ENCODE measurements around the gene TOX2. TPM values are rescaled to one million over a fixed set of nuclear protein-coding genes. Genes with fewer than 3 reads are reported as not detected.

Gene TOX2
- total RNA-seq, 1 donor from 2014 or later, result 4.8 TPM

DNA sequence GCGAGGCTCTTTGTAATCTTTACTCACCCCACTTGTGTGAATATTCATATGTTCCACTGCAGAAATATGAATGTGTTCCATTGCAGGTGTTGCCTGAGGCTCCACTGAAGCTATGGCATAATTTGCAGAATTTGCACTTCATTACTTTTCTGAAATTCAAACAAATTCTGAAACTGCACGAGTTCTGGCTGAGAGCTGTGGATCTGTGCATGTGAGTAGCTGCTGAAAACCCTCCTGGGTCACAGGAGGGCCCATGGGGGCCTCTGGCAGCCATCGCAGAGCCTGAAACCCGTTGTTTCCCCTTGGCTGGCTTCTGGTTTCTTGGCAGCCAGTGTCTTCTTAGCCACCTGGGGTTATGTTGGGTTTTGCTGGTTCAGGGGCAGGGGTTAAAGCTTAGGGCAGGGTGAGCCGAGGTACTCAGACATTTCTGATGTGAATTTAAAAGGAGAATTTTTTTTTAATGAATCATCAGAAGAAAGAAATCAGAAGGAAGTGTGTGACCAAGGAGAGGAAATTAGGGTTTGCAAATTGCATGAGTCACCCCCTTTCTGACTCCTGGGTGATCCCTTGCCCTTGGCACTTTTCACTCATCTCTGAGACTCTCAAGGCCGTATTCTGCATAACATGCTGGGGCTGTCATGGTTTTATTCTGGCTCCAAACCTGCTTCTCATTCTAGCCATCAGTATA lies 40.6 kb downstream of the TOX2 start:
- ChIA-PET CTCF (interaction anchor here (0.8 kb wide), 1 partner anchor 205 kb away, joined by 3 read pairs; no protein-coding TSS in a partner anchor), POLR2A (interaction anchor here (0.5 to 1.9 kb wide), 3 partner anchors 11 to 198 kb away, joined by 3 to 9 read pairs (median 4); no protein-coding TSS in a partner anchor)
- DNase-seq (peak; percentile 33), ATAC-seq (ENCODE audit: low read depth) (peak; percentile 81)
- intact Hi-C loops (cut with micrococcal nuclease), result loop anchor here (1.0 to 5.0 kb wide), 3 partner anchors 13 to 204 kb away; no protein-coding TSS in a partner anchor
- TF ChIP-seq, protein P1, sequence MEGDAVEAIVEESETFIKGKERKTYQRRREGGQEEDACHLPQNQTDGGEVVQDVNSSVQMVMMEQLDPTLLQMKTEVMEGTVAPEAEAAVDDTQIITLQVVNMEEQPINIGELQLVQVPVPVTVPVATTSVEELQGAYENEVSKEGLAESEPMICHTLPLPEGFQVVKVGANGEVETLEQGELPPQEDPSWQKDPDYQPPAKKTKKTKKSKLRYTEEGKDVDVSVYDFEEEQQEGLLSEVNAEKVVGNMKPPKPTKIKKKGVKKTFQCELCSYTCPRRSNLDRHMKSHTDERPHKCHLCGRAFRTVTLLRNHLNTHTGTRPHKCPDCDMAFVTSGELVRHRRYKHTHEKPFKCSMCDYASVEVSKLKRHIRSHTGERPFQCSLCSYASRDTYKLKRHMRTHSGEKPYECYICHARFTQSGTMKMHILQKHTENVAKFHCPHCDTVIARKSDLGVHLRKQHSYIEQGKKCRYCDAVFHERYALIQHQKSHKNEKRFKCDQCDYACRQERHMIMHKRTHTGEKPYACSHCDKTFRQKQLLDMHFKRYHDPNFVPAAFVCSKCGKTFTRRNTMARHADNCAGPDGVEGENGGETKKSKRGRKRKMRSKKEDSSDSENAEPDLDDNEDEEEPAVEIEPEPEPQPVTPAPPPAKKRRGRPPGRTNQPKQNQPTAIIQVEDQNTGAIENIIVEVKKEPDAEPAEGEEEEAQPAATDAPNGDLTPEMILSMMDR (IDR thresholded peaks at IDR 0.05), result no peak
- Mint-ChIP-seq H3K4me1 (peaks cover 41% of the 10 kb centered on the region), H3K27ac (peak overlapping the region; percentile 69), H3K9me3 (peaks cover 5% of the 10 kb centered on the region), H3K36me3 (ENCODE audit: low read depth) (no peaks in the 10 kb centered on the region), H3K27me3 (no peaks in the 10 kb centered on the region), H3K4me3 (no peak overlapping the region)

DNA sequence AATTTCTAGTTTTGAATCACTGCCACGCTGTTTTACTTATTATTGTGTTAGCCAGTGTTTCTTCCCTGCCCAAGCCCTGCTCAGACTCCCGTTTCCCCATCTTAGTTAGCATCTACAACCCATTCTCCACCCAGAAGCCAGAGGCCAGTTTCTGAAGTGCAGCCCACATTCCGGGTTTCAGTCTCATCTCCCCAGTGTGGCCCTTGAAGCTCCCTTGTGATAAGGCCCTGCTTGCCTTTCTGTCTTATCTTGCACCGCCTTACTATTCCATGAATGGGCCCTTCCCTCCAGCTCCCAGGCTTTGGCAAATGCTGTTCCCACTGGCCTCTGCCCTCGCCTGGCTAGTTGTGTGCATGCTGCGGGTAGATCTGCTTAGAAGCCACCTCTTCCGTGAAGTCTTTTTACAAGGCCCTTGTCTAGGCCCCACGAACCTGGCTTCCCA lies 41.1 kb downstream of the TOX2 start:
- Mint-ChIP-seq H3K4me3 (no peak overlapping the region), H3K27me3 (no peaks in the 10 kb centered on the region), H3K9me3 (peaks cover 5% of the 10 kb centered on the region), H3K36me3 (ENCODE audit: low read depth) (no peaks in the 10 kb centered on the region), H3K27ac (peak overlapping the region; percentile 69), H3K4me1 (peaks cover 35% of the 10 kb centered on the region)
- ChIA-PET CTCF (interaction anchor here (0.8 kb wide), 1 partner anchor 206 kb away, joined by 3 read pairs; no protein-coding TSS in a partner anchor), POLR2A (interaction anchor here (0.7 to 1.2 kb wide), 2 partner anchors 11 to 17 kb away, joined by 4 to 5 read pairs; no protein-coding TSS in a partner anchor)
- intact Hi-C loops (cut with micrococcal nuclease), result loop anchor here (1.0 to 5.0 kb wide), 3 partner anchors 13 to 204 kb away; no protein-coding TSS in a partner anchor
- TF ChIP-seq, protein P1 (IDR thresholded peaks at IDR 0.05), result no peak
- peak; percentile 9 for ATAC-seq (ENCODE audit: low read depth)
- no peak for DNase-seq

DNA sequence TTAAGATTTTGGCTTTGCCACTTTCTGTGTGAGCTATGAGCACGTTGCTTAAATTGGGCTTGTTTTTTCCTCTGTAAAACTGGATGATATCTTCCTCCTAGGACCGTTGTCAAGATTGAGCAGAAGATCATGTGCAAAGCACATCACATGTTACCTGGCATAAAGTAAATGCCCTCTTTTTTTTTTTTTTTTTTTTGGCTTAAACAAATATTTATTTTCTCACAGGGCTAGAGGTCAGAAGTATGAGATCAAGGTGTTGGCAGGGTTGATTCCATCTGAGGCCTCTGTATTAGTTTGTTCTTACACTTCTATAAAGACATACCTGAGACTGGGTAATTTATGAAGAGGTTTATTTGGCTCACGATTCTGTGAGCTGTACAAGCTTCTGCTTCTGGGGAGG lies 42.7 kb downstream of the TOX2 start:
- Mint-ChIP-seq H3K4me3 (no peak overlapping the region), H3K4me1 (peaks cover 35% of the 10 kb centered on the region)
- POLR2A ChIA-PET, result no interaction called here

GRCh38 chr20:43958626-43959025 lies 44.0 kb downstream of the TOX2 start:
- no peaks in the 10 kb centered on the region for H3K36me3 Mint-ChIP-seq (ENCODE audit: low read depth)
- no peak for DNase-seq
- no peak overlapping the region for H3K27ac Mint-ChIP-seq
- TF ChIP-seq, protein P1 (IDR thresholded peaks at IDR 0.05), result no peak
- H3K9me3 Mint-ChIP-seq, result peaks cover 5% of the 10 kb centered on the region
- intact Hi-C loops (cut with micrococcal nuclease), result loop anchor here (5.0 kb wide), 1 partner anchor 116 kb away; no protein-coding TSS in a partner anchor
- POLR2A ChIA-PET, result no interaction called here
- peaks cover 35% of the 10 kb centered on the region for H3K4me1 Mint-ChIP-seq
- H3K4me3 Mint-ChIP-seq, result no peak overlapping the region
- no peak for ATAC-seq (ENCODE audit: low read depth)
- no peaks in the 10 kb centered on the region for H3K27me3 Mint-ChIP-seq
- CTCF ChIA-PET, result no interaction called here

More for the DNA sequence above, 42.7 kb downstream of the TOX2 start:
- no peaks in the 10 kb centered on the region for H3K27me3 Mint-ChIP-seq
- H3K9me3 Mint-ChIP-seq, result peaks cover 5% of the 10 kb centered on the region
- no peak for ATAC-seq (ENCODE audit: low read depth)
- no peak overlapping the region for H3K27ac Mint-ChIP-seq
- H3K36me3 Mint-ChIP-seq (ENCODE audit: low read depth), result no peaks in the 10 kb centered on the region
- CTCF ChIA-PET, result interaction anchor here (0.6 kb wide), 1 partner anchor 207 kb away, joined by 3 read pairs; no protein-coding TSS in a partner anchor
- no peak for DNase-seq
- intact Hi-C loops (cut with micrococcal nuclease), result loop anchor here (5.0 kb wide), 1 partner anchor 115 kb away; no protein-coding TSS in a partner anchor
- TF ChIP-seq, protein P1 (IDR thresholded peaks at IDR 0.05), result no peak
